A673 (cell line): Measurements from ENCODE around the gene RILP.

Experiments used
- EZH2 ChIP-seq: fragments of 200-600 bp; sonication (generic); IDR thresholded peaks from 2 replicates; pipeline ENCODE4 v1.6.1; 2017; ENCODE audit warnings: borderline replicate concordance, low read depth, mild to moderate bottlenecking, mixed read lengths, antibody characterized with exemption, low read length; ENCODE audit not compliant: poor library complexity, severe bottlenecking
- TF ChIP-seq, protein P1 (sequence below): fragments of 300-800, 200-600 bp; sonication (generic); conservative IDR thresholded peaks from 2 replicates; pipeline ENCODE4 v1.5.1; 2017; ENCODE audit warnings: low read depth, mild to moderate bottlenecking, antibody characterized with exemption, low read length, moderate library complexity, mixed read lengths

DNA sequence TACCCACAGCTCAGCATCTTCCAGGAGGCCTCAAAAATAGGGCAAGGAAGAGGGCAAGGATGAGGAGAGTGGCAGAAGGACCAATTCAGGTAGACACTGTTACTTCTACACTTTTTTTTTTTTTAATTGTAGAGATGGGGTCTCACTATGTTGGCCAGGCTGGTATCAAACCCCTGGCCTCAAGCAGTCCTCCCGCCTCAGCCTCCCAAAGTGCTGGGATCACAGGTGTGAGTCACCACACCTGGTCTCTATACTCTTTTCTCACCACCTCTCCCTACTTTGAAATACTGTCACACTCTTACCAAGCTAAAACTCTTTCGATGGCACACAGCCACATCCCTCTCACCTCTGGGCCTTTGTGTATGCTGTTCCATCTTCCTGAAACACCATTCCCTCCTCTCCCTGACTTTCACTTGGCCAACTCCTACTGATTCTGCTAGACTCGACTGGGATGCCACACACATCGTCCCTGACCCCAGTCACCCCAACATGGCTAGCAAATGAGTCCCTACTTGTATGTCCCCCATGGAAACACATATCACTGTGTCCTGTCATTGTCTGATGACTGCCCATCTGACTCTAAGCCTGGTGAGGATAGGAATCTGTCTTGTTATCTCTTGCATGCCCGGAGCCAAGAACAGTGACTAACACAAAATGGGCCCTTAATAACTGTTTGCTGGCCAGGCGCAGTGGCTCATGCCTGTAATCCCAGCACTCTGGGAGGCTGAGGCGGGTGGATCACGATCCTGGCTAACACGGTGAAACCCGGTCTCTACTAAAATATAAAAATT lies 13.8 kb downstream of the RILP start:
- TF ChIP-seq, protein P1, sequence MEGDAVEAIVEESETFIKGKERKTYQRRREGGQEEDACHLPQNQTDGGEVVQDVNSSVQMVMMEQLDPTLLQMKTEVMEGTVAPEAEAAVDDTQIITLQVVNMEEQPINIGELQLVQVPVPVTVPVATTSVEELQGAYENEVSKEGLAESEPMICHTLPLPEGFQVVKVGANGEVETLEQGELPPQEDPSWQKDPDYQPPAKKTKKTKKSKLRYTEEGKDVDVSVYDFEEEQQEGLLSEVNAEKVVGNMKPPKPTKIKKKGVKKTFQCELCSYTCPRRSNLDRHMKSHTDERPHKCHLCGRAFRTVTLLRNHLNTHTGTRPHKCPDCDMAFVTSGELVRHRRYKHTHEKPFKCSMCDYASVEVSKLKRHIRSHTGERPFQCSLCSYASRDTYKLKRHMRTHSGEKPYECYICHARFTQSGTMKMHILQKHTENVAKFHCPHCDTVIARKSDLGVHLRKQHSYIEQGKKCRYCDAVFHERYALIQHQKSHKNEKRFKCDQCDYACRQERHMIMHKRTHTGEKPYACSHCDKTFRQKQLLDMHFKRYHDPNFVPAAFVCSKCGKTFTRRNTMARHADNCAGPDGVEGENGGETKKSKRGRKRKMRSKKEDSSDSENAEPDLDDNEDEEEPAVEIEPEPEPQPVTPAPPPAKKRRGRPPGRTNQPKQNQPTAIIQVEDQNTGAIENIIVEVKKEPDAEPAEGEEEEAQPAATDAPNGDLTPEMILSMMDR: no peak
- TF ChIP-seq EZH2: no peak
